WTC11 (cell line): ENCODE results near the gene SRGAP1.

Experiments
- CREM ChIP-seq: sonication (generic); formaldehyde crosslinking; IDR thresholded peaks from 2 replicates; pipeline ENCODE4 v1.8.1; 2022; ENCODE audit warnings: mild to moderate bottlenecking, missing genetic modification reagents, moderate library complexity
- CTCF ChIP-seq: fragments of 200-600 bp; IDR thresholded peaks from 2 replicates; pipeline ENCODE4 v1.8.0; 2022; ENCODE audit warnings: antibody characterized with exemption
- IRF2 ChIP-seq: sonication (generic); formaldehyde crosslinking; IDR thresholded peaks from 2 replicates; pipeline ENCODE4 v1.8.0; 2022; ENCODE audit warnings: low read depth, missing genetic modification reagents, borderline replicate concordance
- JUN ChIP-seq: sonication (generic); formaldehyde crosslinking; IDR thresholded peaks from 2 replicates; pipeline ENCODE4 v1.8.0; 2023; ENCODE audit warnings: mild to moderate bottlenecking, missing genetic modification reagents
- SMAD3 ChIP-seq: sonication (generic); formaldehyde crosslinking; IDR thresholded peaks from 2 replicates; pipeline ENCODE4 v1.8.0; 2022; ENCODE audit warnings: missing genetic modification reagents, mild to moderate bottlenecking, borderline replicate concordance
- TCF7 ChIP-seq: sonication (generic); formaldehyde crosslinking; IDR thresholded peaks from 2 replicates; pipeline ENCODE4 v1.8.0; 2022; ENCODE audit warnings: mild to moderate bottlenecking, low read depth, missing genetic modification reagents, moderate library complexity
- ZBTB21 ChIP-seq: sonication (generic); formaldehyde crosslinking; IDR thresholded peaks from 2 replicates; pipeline ENCODE4 v1.8.1; 2023; ENCODE audit warnings: mild to moderate bottlenecking, missing genetic modification reagents, borderline replicate concordance
- TF ChIP-seq, protein P1 (sequence below): sonication (generic); formaldehyde crosslinking; IDR thresholded peaks from 2 replicates; pipeline ENCODE4 v1.8.1; 2023; ENCODE audit warnings: mild to moderate bottlenecking, missing genetic modification reagents

DNA sequence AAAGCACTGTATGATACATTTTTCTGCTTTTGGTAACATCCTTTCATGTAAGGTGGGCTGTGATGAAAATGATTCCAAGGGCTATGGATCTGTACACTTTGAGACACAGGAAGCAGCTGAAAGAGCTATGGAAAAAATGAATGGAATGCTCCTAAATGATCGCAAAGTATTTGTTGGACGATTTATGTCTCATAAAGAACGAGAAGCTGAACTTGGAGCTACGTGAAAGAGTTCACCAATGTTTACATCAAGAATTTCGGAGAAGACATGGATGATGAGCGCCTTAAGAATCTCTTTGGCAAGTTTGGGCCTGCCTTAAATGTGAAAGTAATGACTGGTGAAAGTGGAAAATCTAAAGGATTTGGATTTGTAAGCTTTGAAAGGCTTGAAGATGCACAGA lies 22.1 kb upstream of the SRGAP1 start:
- TF ChIP-seq CTCF (no peak), TCF7 (CRISPR knock-in tag) (no peak), SMAD3 (CRISPR knock-in tag) (no peak), ZBTB21 (CRISPR knock-in tag) (no peak), JUN (CRISPR knock-in tag) (no peak), CREM (CRISPR knock-in tag) (no peak), IRF2 (CRISPR knock-in tag) (no peak)
- TF ChIP-seq, protein P1, sequence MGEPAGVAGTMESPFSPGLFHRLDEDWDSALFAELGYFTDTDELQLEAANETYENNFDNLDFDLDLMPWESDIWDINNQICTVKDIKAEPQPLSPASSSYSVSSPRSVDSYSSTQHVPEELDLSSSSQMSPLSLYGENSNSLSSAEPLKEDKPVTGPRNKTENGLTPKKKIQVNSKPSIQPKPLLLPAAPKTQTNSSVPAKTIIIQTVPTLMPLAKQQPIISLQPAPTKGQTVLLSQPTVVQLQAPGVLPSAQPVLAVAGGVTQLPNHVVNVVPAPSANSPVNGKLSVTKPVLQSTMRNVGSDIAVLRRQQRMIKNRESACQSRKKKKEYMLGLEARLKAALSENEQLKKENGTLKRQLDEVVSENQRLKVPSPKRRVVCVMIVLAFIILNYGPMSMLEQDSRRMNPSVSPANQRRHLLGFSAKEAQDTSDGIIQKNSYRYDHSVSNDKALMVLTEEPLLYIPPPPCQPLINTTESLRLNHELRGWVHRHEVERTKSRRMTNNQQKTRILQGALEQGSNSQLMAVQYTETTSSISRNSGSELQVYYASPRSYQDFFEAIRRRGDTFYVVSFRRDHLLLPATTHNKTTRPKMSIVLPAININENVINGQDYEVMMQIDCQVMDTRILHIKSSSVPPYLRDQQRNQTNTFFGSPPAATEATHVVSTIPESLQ, result no peak
